H1 (cell line): ENCODE data around the gene POLN. TPM values are rescaled to one million over a fixed set of nuclear protein-coding genes. Genes with fewer than 3 reads are reported as not detected.

Source experiments
- CTCF ChIA-PET: fragments of 300-600 bp; sonication (Branson Sonifier 250); formaldehyde crosslinking; loops from one replicate; lab custom pipeline; 2021; ENCODE audit not compliant: partially characterized antibody; lab: Charles Lee
- POLR2A ChIA-PET: fragments of 300-600 bp; sonication (Branson Sonifier 250); formaldehyde crosslinking; loops from one replicate; lab custom pipeline; 2021; ENCODE audit warnings: inconsistent platforms; ENCODE audit not compliant: partially characterized antibody; lab: Charles Lee
- DNase-seq, 2 experiments: peaks; one replicate each; pipeline versions ENCODE4 v3.0.0 to v3.0.0-alpha.2; 2010 to 2022; ENCODE audit warnings: low spot score in 2 of 2, low read depth in 1 of 2, mixed read lengths in 1 of 2
- FAIRE-seq: peaks from 2 replicates; lab custom pipeline; 2011; peaks lifted over from hg19 to GRCh38; lab: Jason Lieb, UNC
- H2AFZ ChIP-seq: 2 replicates; pipeline ENCODE4 v1.8.1; 2012; ENCODE audit warnings: low read length, inconsistent platforms
- H2AK5ac ChIP-seq: 2 replicates; pipeline ENCODE4 v1.6.1; 2013; ENCODE audit warnings: low read depth, low read length
- H2BK120ac ChIP-seq: replicated peaks from 2 replicates; pipeline ENCODE3; 2013; ENCODE audit warnings: low read depth, low read length, inconsistent platforms
- H2BK12ac ChIP-seq: 2 replicates; pipeline ENCODE4 v1.6.1; 2013; ENCODE audit warnings: low read depth, low read length
- H2BK15ac ChIP-seq: 2 replicates; pipeline ENCODE4 v1.6.1; 2013; ENCODE audit warnings: low read length
- H2BK20ac ChIP-seq: 2 replicates; pipeline ENCODE4 v1.6.1; 2013; ENCODE audit warnings: low read length
- H2BK5ac ChIP-seq: 2 replicates; pipeline ENCODE4 v1.6.1; 2013; ENCODE audit warnings: low read depth, low read length
- H3K14ac ChIP-seq: 2 replicates; pipeline ENCODE4 v1.6.1; 2013; ENCODE audit warnings: inconsistent platforms; ENCODE audit not compliant: insufficient read length
- H3K18ac ChIP-seq: 2 replicates; pipeline ENCODE4 v1.6.1; 2013; ENCODE audit warnings: low read length; ENCODE audit errors: extremely low read depth
- H3K23ac ChIP-seq: 2 replicates; pipeline ENCODE4 v1.6.1; 2013; ENCODE audit warnings: inconsistent platforms; ENCODE audit not compliant: insufficient read length
- H3K23me2 ChIP-seq: 2 replicates; pipeline ENCODE4 v1.6.1; 2013; ENCODE audit warnings: low read depth, low read length
- H3K27ac ChIP-seq: 2 replicates; pipeline ENCODE4 v1.6.1; 2011; ENCODE audit warnings: low read depth, low read length, inconsistent platforms
- H3K27me3 ChIP-seq, 4 experiments: replicated peaks in 1 of 4; 1 replicate in 1 of 4; 2 replicates in 3 of 4; pipeline versions ENCODE4 v1.6.1 to v1.8.1; 2011 to 2013; ENCODE audit warnings: low read length in 3 of 4, mild to moderate bottlenecking in 3 of 4, inconsistent platforms in 2 of 4, mixed read lengths in 2 of 4, moderate library complexity in 1 of 4; ENCODE audit not compliant: control insufficient read depth in 3 of 4, insufficient read depth in 3 of 4; ENCODE audit errors: extremely low read depth in 1 of 4
- H3K36me3 ChIP-seq, 4 experiments: 2 replicates each; pipeline versions ENCODE4 v1.6.1 to v1.8.1; 2011 to 2013; ENCODE audit warnings: mild to moderate bottlenecking in 4 of 4, low read length in 3 of 4, moderate library complexity in 2 of 4, control low read depth in 1 of 4, inconsistent platforms in 1 of 4; ENCODE audit not compliant: insufficient read depth in 4 of 4, control insufficient read depth in 2 of 4
- H3K4ac ChIP-seq: replicated peaks from 2 replicates; pipeline ENCODE3; 2013; ENCODE audit warnings: low read length, low read depth, mixed read lengths, inconsistent platforms; ENCODE audit not compliant: insufficient read length
- H3K4me1 ChIP-seq, 4 experiments: replicated peaks in 1 of 4; 1 replicate in 1 of 4; 2 replicates in 3 of 4; pipeline versions ENCODE4 v1.6.1 to v1.8.1; 2011 to 2013; ENCODE audit warnings: low read length in 3 of 4, inconsistent platforms in 2 of 4, mixed read lengths in 1 of 4; ENCODE audit not compliant: insufficient read depth in 4 of 4, control insufficient read depth in 3 of 4
- H3K4me2 ChIP-seq, 2 experiments: 2 replicates each; pipeline versions ENCODE4 v1.6.1 to v1.8.1; 2011 to 2013; ENCODE audit warnings: low read depth in 2 of 2, low read length in 2 of 2, control low read depth in 1 of 2, inconsistent platforms in 1 of 2, mild to moderate bottlenecking in 1 of 2; ENCODE audit not compliant: insufficient read depth in 1 of 2
- H3K4me3 ChIP-seq, 4 experiments: fragments of 200-600, 300-600 bp in 1 of 4; sonication (generic), shearing (Covaris generic), sonication (Bioruptor Twin) in 1 of 4; 2 replicates each; pipeline versions ENCODE4 v1.5.1 to v1.8.1; 2011 to 2016; ENCODE audit warnings: low read length in 4 of 4, low read depth in 3 of 4, control low read depth in 2 of 4, inconsistent platforms in 2 of 4, mild to moderate bottlenecking in 2 of 4, mixed read lengths in 1 of 4, moderate library complexity in 1 of 4; ENCODE audit not compliant: insufficient read depth in 2 of 4; ENCODE audit errors: extremely low read depth in 1 of 4
- H3K56ac ChIP-seq: replicated peaks from 2 replicates; pipeline ENCODE3; 2013; ENCODE audit warnings: low read depth, mild to moderate bottlenecking, mixed read lengths, low read length, inconsistent platforms; ENCODE audit not compliant: insufficient read length
- H3K79me1 ChIP-seq: 2 replicates; pipeline ENCODE4 v1.6.1; 2013; ENCODE audit warnings: low read depth, low read length, control low read depth
- H3K79me2 ChIP-seq, 2 experiments: 2 replicates each; pipeline versions ENCODE4 v1.6.1 to v1.8.1; 2012 to 2013; ENCODE audit warnings: low read length in 2 of 2, mild to moderate bottlenecking in 2 of 2, inconsistent platforms in 1 of 2; ENCODE audit not compliant: insufficient read depth in 2 of 2, control insufficient read depth in 1 of 2
- H3K9ac ChIP-seq, 4 experiments: replicated peaks in 1 of 4; 1 replicate in 1 of 4; 2 replicates in 3 of 4; pipeline versions ENCODE4 v1.6.1 to v1.8.1; 2011 to 2013; ENCODE audit warnings: low read depth in 3 of 4, low read length in 3 of 4, control low read depth in 2 of 4, mild to moderate bottlenecking in 2 of 4, moderate library complexity in 2 of 4, inconsistent platforms in 1 of 4; ENCODE audit errors: extremely low read depth in 1 of 4
- H3K9me3 ChIP-seq, 2 experiments: 2 replicates each; pipeline versions ENCODE4 v1.6.1 to v1.8.1; 2012 to 2013; ENCODE audit warnings: mild to moderate bottlenecking in 2 of 2, moderate library complexity in 2 of 2, control low read depth in 1 of 2, inconsistent platforms in 1 of 2, low read depth in 1 of 2, low read length in 1 of 2, mixed read lengths in 1 of 2; ENCODE audit not compliant: insufficient read depth in 2 of 2
- H4K20me1 ChIP-seq, 2 experiments: replicated peaks in 1 of 2; 2 replicates each; pipeline versions ENCODE3 to v1.8.1; 2011 to 2013; ENCODE audit warnings: inconsistent platforms in 2 of 2, low read length in 2 of 2, mild to moderate bottlenecking in 1 of 2; ENCODE audit not compliant: insufficient read depth in 2 of 2, control insufficient read depth in 1 of 2
- H4K5ac ChIP-seq: 2 replicates; pipeline ENCODE4 v1.6.1; 2013; ENCODE audit warnings: low read length, low read depth, mixed read lengths, inconsistent platforms; ENCODE audit not compliant: insufficient read length
- H4K8ac ChIP-seq: 2 replicates; pipeline ENCODE4 v1.8.0; 2013; ENCODE audit warnings: mild to moderate bottlenecking, moderate library complexity, low read length, inconsistent platforms; ENCODE audit not compliant: insufficient read depth; ENCODE audit errors: extremely low read depth
- H4K91ac ChIP-seq: replicated peaks from 2 replicates; pipeline ENCODE3; 2013; ENCODE audit warnings: low read length, mixed read lengths, inconsistent platforms; ENCODE audit not compliant: insufficient read length
- BACH1 ChIP-seq: IDR thresholded peaks from 2 replicates; pipeline ENCODE4 v1.6.1; 2012; ENCODE audit warnings: low read length, improper control_type of control experiment
- CBX5 ChIP-seq: fragments of 300-800, 300-1000 bp; sonication (generic); IDR thresholded peaks from 2 replicates; pipeline ENCODE4 v1.7.1; 2016; ENCODE audit warnings: antibody characterized with exemption, low read length, low read depth
- CEBPB ChIP-seq: IDR thresholded peaks from 2 replicates; pipeline ENCODE4 v1.6.1; 2012; ENCODE audit warnings: low read depth, low read length
- CREB1 ChIP-seq: IDR thresholded peaks from 2 replicates; pipeline ENCODE4 v1.6.1; 2012; ENCODE audit warnings: inconsistent platforms
- KDM4A ChIP-seq: IDR thresholded peaks from one replicate; pipeline ENCODE4 v1.7.1; 2012; ENCODE audit warnings: low read depth, mild to moderate bottlenecking, moderate library complexity, low read length, inconsistent platforms; ENCODE audit not compliant: severe bottlenecking
- MAX ChIP-seq: IDR thresholded peaks from 2 replicates; pipeline ENCODE4 v1.6.1; 2012; ENCODE audit warnings: inconsistent platforms
- PHF8 ChIP-seq: fragments of 200-600 bp; sonication (generic); conservative IDR thresholded peaks from 2 replicates; pipeline ENCODE4 v1.7.1; 2012; ENCODE audit warnings: low read depth, mild to moderate bottlenecking, inconsistent platforms, low read length, moderate library complexity
- RNF2 ChIP-seq: fragments of 200-900, 300-1000 bp; sonication (generic); IDR thresholded peaks from 2 replicates; pipeline ENCODE4 v1.7.1; 2016; ENCODE audit warnings: borderline replicate concordance, low read depth, mild to moderate bottlenecking, antibody characterized with exemption, low read length; ENCODE audit not compliant: poor library complexity, severe bottlenecking; ENCODE audit errors: missing control alignments
- RXRA ChIP-seq: IDR thresholded peaks from 2 replicates; pipeline ENCODE4 v1.6.1; 2011; ENCODE audit warnings: low read depth, mild to moderate bottlenecking, low read length, moderate library complexity; ENCODE audit not compliant: insufficient read depth
- SAP30 ChIP-seq: fragments of 300-600 bp; sonication (generic); IDR thresholded peaks from 2 replicates; pipeline ENCODE4 v1.7.1; 2012; ENCODE audit warnings: low read length, moderate library complexity, mild to moderate bottlenecking, inconsistent platforms; ENCODE audit not compliant: insufficient read depth, insufficient replicate concordance
- SUZ12 ChIP-seq: fragments of 200-600 bp; sonication (generic); IDR thresholded peaks from 2 replicates; pipeline ENCODE4 v1.6.1; 2012; ENCODE audit warnings: mild to moderate bottlenecking, inconsistent platforms, low read length, moderate library complexity, mixed read lengths
- ZNF274 ChIP-seq: IDR thresholded peaks from 2 replicates; pipeline ENCODE4 v1.7.0; 2012; ENCODE audit warnings: low read length, borderline replicate concordance; ENCODE audit errors: extremely low read depth
- WGBS, 2 experiments: shearing (Covaris generic) in 1 of 2; methylation state at CpG; one replicate each; pipeline versions ENCODE4 v1.1.6 to v1.1.7; 2013 to 2015; ENCODE audit warnings: low lambda C conversion rate in 2 of 2, mixed read lengths in 2 of 2, inconsistent platforms in 1 of 2, low coverage in 1 of 2, missing lambda C conversion rate in 1 of 2; ENCODE audit not compliant: insufficient replicate concordance in 2 of 2, insufficient coverage in 1 of 2, insufficient read length in 1 of 2; ENCODE audit errors: extremely low coverage in 1 of 2, missing lambda C conversion rate in 1 of 2; 5-methylcytosine and 5-hydroxymethylcytosine counted together
- polyA plus RNA-seq, 7 experiments: library from polyadenylated mRNA; depleted of rRNA in 3 of 7; stranded (reverse) in 5 of 7; unstranded in 2 of 7; fragments of >200 nt in 5 of 7; fragments of 200-250 nt in 2 of 7; gene quantifications; 1 replicate in 5 of 7; 2 replicates in 1 of 7; 4 replicates in 1 of 7; pipeline versions ENCODE4 v1.2.1 to v1.2.3, GENCODE V29; 2011 to 2013; ENCODE audit warnings: missing spikeins in 2 of 7, mixed read lengths in 2 of 7
- total RNA-seq: library from RNA; stranded (reverse); fragmentation: NEBNext Ultra II Directional; extraction: Animal tissue kit (Norgen Biotek cat#: 25700); gene quantifications from 2 replicates; pipeline ENCODE4 v1.2.1, GENCODE V29; 2021

POLN gene
- total and polyA plus RNA-seq, 2 of the 8 experiments (the other 6 are each of a cell fraction or from before 2014, with no cell fraction given): 0.98 to 1.5 TPM

GRCh38 chr4:2175990-2176698, 65.8 kb downstream of the POLN start:
- peaks cover 0 to 2% of the 10 kb centered on the region in 2 experiments for H4K20me1 ChIP-seq
- no peak overlapping the region for H2AK5ac ChIP-seq
- H3K4me3 ChIP-seq: no peak overlapping the region
- no peaks in the 10 kb centered on the region for H3K4me1 ChIP-seq
- H3K27me3 ChIP-seq: no peaks in the 10 kb centered on the region
- ChIA-PET POLR2A (no interaction called here), CTCF (interaction anchor here (0.8 to 1.2 kb wide), 5 partner anchors 11 to 184 kb away, joined by 3 read pairs; no protein-coding TSS in a partner anchor)
- FAIRE-seq: no peak
- H4K5ac ChIP-seq: no peak overlapping the region
- WGBS, 2 experiments: 94% methylated on average over 9 of the region's 9 CpGs; no CpG with 5 or more reads in 1 of the 2 experiments
- H3K4me2 ChIP-seq: no peak overlapping the region
- H2BK120ac ChIP-seq: no peak overlapping the region
- H3K23me2 ChIP-seq: no peaks in the 10 kb centered on the region
- no peak overlapping the region for H2BK12ac ChIP-seq
- no peaks in the 10 kb centered on the region for H3K79me1 ChIP-seq
- H3K79me2 ChIP-seq: no peaks in the 10 kb centered on the region
- no peak overlapping the region for H3K4ac ChIP-seq
- H2BK20ac ChIP-seq: no peak overlapping the region
- no peak overlapping the region for H2AFZ ChIP-seq
- no peak overlapping the region for H2BK5ac ChIP-seq
- H3K9me3 ChIP-seq: no peaks in the 10 kb centered on the region
- DNase-seq: no peak
- no peak overlapping the region for H3K14ac ChIP-seq
- H3K56ac ChIP-seq: no peak overlapping the region
- no peaks in the 10 kb centered on the region for H3K36me3 ChIP-seq
- no peak overlapping the region for H4K91ac ChIP-seq
- no peak overlapping the region for H4K8ac ChIP-seq
- H3K27ac ChIP-seq: no peak overlapping the region
- H2BK15ac ChIP-seq: no peak overlapping the region
- no peak overlapping the region for H3K9ac ChIP-seq
- no peak overlapping the region for H3K18ac ChIP-seq
- H3K23ac ChIP-seq: no peak overlapping the region
- no peak for TF ChIP-seq ZNF274
- no peak for TF ChIP-seq RXRA
- TF ChIP-seq PHF8: no peak
- no peak for TF ChIP-seq CBX5
- TF ChIP-seq SAP30: no peak
- TF ChIP-seq RNF2: no peak
- TF ChIP-seq CEBPB: no peak
- TF ChIP-seq SUZ12: no peak
- TF ChIP-seq CREB1: no peak
- TF ChIP-seq KDM4A: no peak
- TF ChIP-seq BACH1: no peak
- TF ChIP-seq MAX: no peak
